PC-3 (cell line): ENCODE measurements around the gene TYK2. TPM values are rescaled to one million over a fixed set of nuclear protein-coding genes. Genes with fewer than 3 reads are reported as not detected.

Source experiments
- ATAC-seq: fragments of 200-7000 bp; cut with Tn5 transposase; 2 replicates; pipeline ENCODE4 v1.9.1; 2020; ENCODE audit warnings: mild to moderate bottlenecking, moderate library complexity
- BruUV-seq: library from RNA; stranded (reverse); fragments of 400-500 nt; replicated peaks from 2 replicates; lab custom pipeline; 2021; lab: Mats Ljungman, UMichigan
- CTCF ChIA-PET: fragments of 300-600 bp; sonication (Branson Sonifier 250); formaldehyde crosslinking; loops from one replicate; lab custom pipeline; 2022; ENCODE audit warnings: antibody characterized with exemption; lab: Charles Lee
- POLR2A ChIA-PET: fragments of 300-600 bp; sonication (Branson Sonifier 250); formaldehyde crosslinking; loops from one replicate; lab custom pipeline; 2022; ENCODE audit warnings: antibody characterized with exemption; ENCODE audit not compliant: unreplicated experiment; lab: Charles Lee
- DNase-seq: peaks from one replicate; pipeline ENCODE4 v3.0.0-alpha.2; 2015
- H2AFZ ChIP-seq: fragments of 300-600 bp; sonication (generic); 2 replicates; pipeline ENCODE4 v1.6.0; 2016; ENCODE audit warnings: antibody characterized with exemption, low read length
- H3F3A ChIP-seq: fragments of 300-600 bp; sonication (generic); one replicate; pipeline ENCODE4 v1.6.0; 2017; ENCODE audit warnings: antibody characterized with exemption, low read length, control low read depth, mild to moderate bottlenecking; ENCODE audit not compliant: unreplicated experiment
- H3K27ac ChIP-seq: fragments of 300-600 bp; sonication (generic); 2 replicates; pipeline ENCODE4 v1.5.1; 2016; ENCODE audit warnings: mild to moderate bottlenecking, low read length
- H3K27me3 ChIP-seq: fragments of 300-600 bp; sonication (generic); 2 replicates; pipeline ENCODE4 v1.6.1; 2016; ENCODE audit warnings: low read length, mixed read lengths
- H3K36me3 ChIP-seq: fragments of 300-600 bp; sonication (generic); 2 replicates; pipeline ENCODE4 v1.6.1; 2016; ENCODE audit warnings: low read depth, mixed run types, low read length, mixed read lengths
- H3K4me1 ChIP-seq: fragments of 300-600 bp; sonication (generic); 2 replicates; pipeline ENCODE4 v1.5.1; 2016; ENCODE audit warnings: low read length; ENCODE audit not compliant: insufficient read depth
- H3K4me2 ChIP-seq: fragments of 300-600 bp; sonication (generic); 2 replicates; pipeline ENCODE4 v1.6.0; 2016; ENCODE audit warnings: low read length
- H3K4me3 ChIP-seq: fragments of 300-600 bp; sonication (generic); 2 replicates; pipeline ENCODE4 v1.5.1; 2016; ENCODE audit warnings: mild to moderate bottlenecking, low read length, mixed read lengths
- H3K79me2 ChIP-seq: fragments of 300-600 bp; sonication (generic); 2 replicates; pipeline ENCODE4 v1.6.1; 2017; ENCODE audit warnings: low read length, mixed read lengths
- H3K9ac ChIP-seq: fragments of 300-600 bp; sonication (generic); 2 replicates; pipeline ENCODE4 v1.6.0; 2016; ENCODE audit warnings: mild to moderate bottlenecking, low read length
- H3K9me2 ChIP-seq: fragments of 300-600 bp; sonication (generic); replicated peaks from 2 replicates; pipeline ENCODE4 v1.6.1; 2016; ENCODE audit warnings: mixed run types, low read length, mixed read lengths
- H3K9me3 ChIP-seq: fragments of 300-600 bp; sonication (generic); 2 replicates; pipeline ENCODE4 v1.6.1; 2016; ENCODE audit warnings: low read length, mixed read lengths
- H4K20me1 ChIP-seq: fragments of 300-600 bp; sonication (generic); 2 replicates; pipeline ENCODE4 v1.6.1; 2016; ENCODE audit warnings: low read length, mixed read lengths
- EZH2 ChIP-seq: fragments of 300-600 bp; sonication (generic); IDR thresholded peaks from one replicate; pipeline ENCODE4 v1.6.1; 2017; ENCODE audit warnings: antibody characterized with exemption, mild to moderate bottlenecking, low read length; ENCODE audit not compliant: unreplicated experiment
- EZH2phosphoT487 ChIP-seq: fragments of 300-600 bp; sonication (generic); IDR thresholded peaks from 2 replicates; pipeline ENCODE4 v1.6.1; 2018; ENCODE audit warnings: mild to moderate bottlenecking, antibody characterized with exemption, low read length, borderline replicate concordance
- intact Hi-C: fragments of 100-400 bp; cut with micrococcal nuclease; formaldehyde crosslinking; loops from 2 replicates; pipeline ENCODE4 v1.9.0; 2023
- total RNA-seq: library from RNA; depleted of rRNA; stranded (reverse); fragments of >200 nt; gene quantifications from 2 replicates; pipeline ENCODE4 v1.2.3, GENCODE V29; 2014
- TF ChIP-seq, protein P1 (sequence below): fragments of 300-600 bp; sonication (generic); conservative IDR thresholded peaks from 2 replicates; pipeline ENCODE4 v1.5.1; 2017; ENCODE audit warnings: antibody characterized with exemption, low read depth, mild to moderate bottlenecking, low read length

The TYK2 gene
- total RNA-seq, 1 experiment from 2014 or later: 177 TPM

DNA sequence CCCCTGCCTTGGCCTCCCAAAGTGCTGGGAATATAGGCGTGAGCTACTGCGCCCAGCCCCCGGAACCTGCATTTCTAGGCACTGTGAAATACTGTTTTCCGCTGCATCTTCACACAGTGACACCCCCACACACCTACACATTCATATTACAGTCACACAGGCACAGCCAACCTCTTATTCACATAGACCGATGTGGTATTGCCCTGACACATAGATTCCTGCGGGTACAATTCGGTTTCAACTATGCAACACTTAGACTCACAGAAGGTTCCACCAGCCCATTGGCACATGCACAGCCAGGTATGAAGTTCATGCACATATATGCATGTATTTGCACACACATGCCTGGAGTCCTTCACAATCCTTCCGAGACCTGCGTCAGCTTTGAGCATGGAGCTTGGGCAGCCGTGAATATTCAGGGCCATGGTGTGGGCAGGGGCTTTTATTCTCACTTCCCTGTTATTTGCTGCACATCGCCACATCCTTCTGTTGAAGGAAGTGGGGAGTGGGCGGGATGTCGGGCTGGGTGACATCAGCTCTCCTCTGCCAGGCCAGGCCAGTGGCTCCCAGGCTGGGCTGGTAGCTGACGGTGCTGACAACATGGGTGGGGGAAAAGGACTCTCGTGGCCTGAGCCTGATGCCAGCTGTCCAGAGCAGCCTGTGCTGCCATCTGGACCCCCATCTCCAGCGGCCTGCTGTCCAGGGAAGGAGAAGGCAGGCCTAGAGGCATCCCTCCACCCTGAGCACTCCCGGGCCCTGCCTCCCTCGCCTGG, 28.3 kb upstream of the TYK2 start:
- no peak overlapping the region for H2AFZ ChIP-seq
- no TSS peak for BruUV-seq
- no peak overlapping the region for H3K4me2 ChIP-seq
- no peaks in the 10 kb centered on the region for H3K9me3 ChIP-seq
- no peaks in the 10 kb centered on the region for H3K27me3 ChIP-seq
- ChIA-PET POLR2A (no interaction called here), CTCF (no interaction called here)
- TF ChIP-seq EZH2: no peak
- TF ChIP-seq EZH2phosphoT487: no peak
- TF ChIP-seq, protein P1, sequence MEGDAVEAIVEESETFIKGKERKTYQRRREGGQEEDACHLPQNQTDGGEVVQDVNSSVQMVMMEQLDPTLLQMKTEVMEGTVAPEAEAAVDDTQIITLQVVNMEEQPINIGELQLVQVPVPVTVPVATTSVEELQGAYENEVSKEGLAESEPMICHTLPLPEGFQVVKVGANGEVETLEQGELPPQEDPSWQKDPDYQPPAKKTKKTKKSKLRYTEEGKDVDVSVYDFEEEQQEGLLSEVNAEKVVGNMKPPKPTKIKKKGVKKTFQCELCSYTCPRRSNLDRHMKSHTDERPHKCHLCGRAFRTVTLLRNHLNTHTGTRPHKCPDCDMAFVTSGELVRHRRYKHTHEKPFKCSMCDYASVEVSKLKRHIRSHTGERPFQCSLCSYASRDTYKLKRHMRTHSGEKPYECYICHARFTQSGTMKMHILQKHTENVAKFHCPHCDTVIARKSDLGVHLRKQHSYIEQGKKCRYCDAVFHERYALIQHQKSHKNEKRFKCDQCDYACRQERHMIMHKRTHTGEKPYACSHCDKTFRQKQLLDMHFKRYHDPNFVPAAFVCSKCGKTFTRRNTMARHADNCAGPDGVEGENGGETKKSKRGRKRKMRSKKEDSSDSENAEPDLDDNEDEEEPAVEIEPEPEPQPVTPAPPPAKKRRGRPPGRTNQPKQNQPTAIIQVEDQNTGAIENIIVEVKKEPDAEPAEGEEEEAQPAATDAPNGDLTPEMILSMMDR: no peak
- H3K4me1 ChIP-seq: 0 out of 2 replicates have a peak, but pooled peaks cover 3% of the 10 kb centered on the region
- H3K9me2 ChIP-seq: no peaks in the 10 kb centered on the region
- ATAC-seq (no peak), DNase-seq (no peak)
- no peak overlapping the region for H3K9ac ChIP-seq
- H3K4me3 ChIP-seq: no peak overlapping the region
- peaks cover 3% of the 10 kb centered on the region for H3F3A ChIP-seq
- H3K27ac ChIP-seq: no peak overlapping the region
- H4K20me1 ChIP-seq: no peaks in the 10 kb centered on the region
- H3K36me3 ChIP-seq: no peaks in the 10 kb centered on the region
- intact Hi-C loops: no loop called here
- no peaks in the 10 kb centered on the region for H3K79me2 ChIP-seq

DNA sequence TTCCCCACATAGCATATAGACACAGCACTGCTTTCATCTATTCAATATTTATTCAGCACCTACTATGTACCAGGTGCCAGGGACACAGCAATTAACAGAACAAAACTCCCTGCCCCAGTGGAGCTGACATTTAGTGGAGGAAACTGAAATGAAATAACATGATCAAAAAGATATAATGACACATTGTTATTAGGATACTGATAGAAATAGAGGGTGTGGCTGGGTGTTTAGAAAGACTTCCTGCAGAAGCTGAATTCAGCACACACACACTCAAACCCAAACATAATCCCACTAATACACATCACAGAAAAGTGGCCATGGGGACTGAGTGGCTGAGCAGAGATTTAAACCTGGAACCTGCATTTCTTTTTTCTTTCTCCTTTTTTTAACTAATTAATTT, 26.7 kb upstream of the TYK2 start:
- Histone ChIP-seq H3K27ac (no peak overlapping the region), H3K4me2 (no peak overlapping the region), H3K4me3 (no peak overlapping the region), H3K27me3 (no peaks in the 10 kb centered on the region), H3K9ac (no peak overlapping the region), H3K4me1 (peaks cover 5% of the 10 kb centered on the region; the same call in 1 of the 2 replicates), H3K79me2 (peaks cover 13% of the 10 kb centered on the region), H3K9me2 (no peaks in the 10 kb centered on the region), H3K36me3 (no peaks in the 10 kb centered on the region), H3F3A (peaks cover 3% of the 10 kb centered on the region), H4K20me1 (no peaks in the 10 kb centered on the region), H2AFZ (no peak overlapping the region), H3K9me3 (no peaks in the 10 kb centered on the region)
- POLR2A ChIA-PET: no interaction called here
- no peak for DNase-seq
- CTCF ChIA-PET: interaction anchor here (0.6 kb wide), 2 partner anchors 13 to 148 kb away, joined by 3 to 7 read pairs; partner anchors contain the start of gene PDE4A
- BruUV-seq: no TSS peak
- no peak for TF ChIP-seq EZH2phosphoT487
- no peak for TF ChIP-seq EZH2
- TF ChIP-seq, protein P1: no peak
- ATAC-seq: no peak
- intact Hi-C loops: no loop called here

DNA sequence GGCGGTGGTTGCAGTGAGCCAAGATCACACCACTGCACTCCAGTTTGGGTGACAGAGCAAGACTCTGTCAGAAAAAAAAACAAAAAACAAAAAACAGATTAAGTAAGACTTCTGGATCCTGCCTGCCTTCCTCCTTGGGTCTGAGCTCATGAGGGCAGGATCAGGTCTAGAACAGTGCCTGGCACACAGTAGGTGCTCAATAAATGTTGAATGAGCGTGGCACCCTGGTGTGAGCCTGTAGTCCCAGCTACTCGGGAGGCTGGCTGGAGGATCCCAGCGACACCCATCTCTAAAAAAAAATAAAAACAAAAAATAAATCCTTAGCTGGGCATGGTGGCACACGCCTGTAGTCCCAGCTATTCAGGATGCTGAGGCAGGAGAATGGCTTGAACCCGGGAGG, 25.8 kb upstream of the TYK2 start:
- no peak for ATAC-seq
- Histone ChIP-seq H4K20me1 (peaks cover 6% of the 10 kb centered on the region), H3K9me3 (no peaks in the 10 kb centered on the region), H3K4me3 (no peak overlapping the region), H3K9me2 (no peaks in the 10 kb centered on the region), H3F3A (peaks cover 3% of the 10 kb centered on the region), H3K27me3 (no peaks in the 10 kb centered on the region), H2AFZ (no peak overlapping the region), H3K4me2 (no peak overlapping the region), H3K36me3 (no peaks in the 10 kb centered on the region), H3K79me2 (peaks cover 22% of the 10 kb centered on the region), H3K4me1 (peaks cover 14% of the 10 kb centered on the region), H3K9ac (no peak overlapping the region), H3K27ac (no peak overlapping the region)
- TF ChIP-seq EZH2 (no peak), EZH2phosphoT487 (no peak)
- TF ChIP-seq, protein P1: no peak
- CTCF ChIA-PET: interaction anchor here (0.6 to 1.5 kb wide), 3 partner anchors 12 to 147 kb away, joined by 3 to 6 read pairs (median 4); no protein-coding TSS in a partner anchor
- intact Hi-C loops: no loop called here
- no TSS peak for BruUV-seq
- POLR2A ChIA-PET: no interaction called here
- DNase-seq: no peak
